Measurements from ENCODE around the gene UQCRHL. TPM values are rescaled to one million over a fixed set of nuclear protein-coding genes. Genes with fewer than 3 reads are reported as not detected.

Gene UQCRHL
- total and polyA plus RNA-seq, 10 of the 15 experiments (the other 5 are each of a cell fraction or from before 2014, with no cell fraction given): 1.4 to 17.3 (median 5.7) TPM

DNA sequence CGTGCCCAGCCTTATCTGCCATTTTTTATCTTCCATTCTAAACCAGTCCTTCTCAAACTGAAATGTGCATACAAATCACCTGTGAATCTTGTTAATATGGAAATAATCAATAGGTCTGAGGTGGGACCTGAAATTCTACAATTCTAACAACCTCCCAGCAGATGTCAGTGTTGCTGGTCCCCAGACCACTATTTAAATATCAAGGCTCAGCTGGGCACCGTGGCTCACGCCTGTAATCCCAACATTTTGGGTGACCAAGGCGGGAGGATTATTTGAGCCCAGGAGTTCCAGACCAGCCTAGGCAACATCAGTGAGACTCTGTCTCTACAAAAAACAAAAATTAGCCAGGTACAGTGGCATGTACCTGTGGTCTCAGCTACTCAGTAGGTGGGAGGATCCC lies 4.1 kb downstream of the UQCRHL start:
- Histone ChIP-seq H2AFZ (ENCODE audit: control insufficient read depth, low read depth, low read length) (no peak overlapping the region), H3K4me3 (no peak overlapping the region), H3K4me2 (ENCODE audit: control insufficient read depth, insufficient read depth) (no peak overlapping the region), H3K9me3 (replicated peaks; ENCODE audit: control insufficient read depth, insufficient read depth, low read length) (no peaks in the 10 kb centered on the region), H3K9ac (ENCODE audit: control insufficient read depth, insufficient read depth, low read length) (no peak overlapping the region), H3K36me3 (ENCODE audit: control insufficient read depth in 2 of 2, insufficient read depth in 2 of 2, low read length in 1 of 2) (no peaks in the 10 kb centered on the region), H3K27me3 (replicated peaks in 1 of 2; ENCODE audit: control insufficient read depth in 2 of 2, insufficient read depth in 2 of 2, low read length in 1 of 2) (no peaks in the 10 kb centered on the region), H3K27ac (ENCODE audit: control insufficient read depth, insufficient read depth) (no peak overlapping the region), H3K79me2 (ENCODE audit: control insufficient read depth, insufficient read depth, low read length) (no peaks in the 10 kb centered on the region), H4K20me1 (ENCODE audit: control insufficient read depth, insufficient read depth) (no peaks in the 10 kb centered on the region), H3K4me1 (ENCODE audit: control insufficient read depth, insufficient read depth, low read length) (no peaks in the 10 kb centered on the region)
- RAD21 ChIA-PET (ENCODE audit: unreplicated experiment): interaction anchor here (0.7 to 2.6 kb wide), 6 partner anchors 11 to 204 kb away, joined by 3 to 10 read pairs (median 6); no protein-coding TSS in a partner anchor
- POLR2A ChIA-PET: interaction anchor here (0.6 kb wide), 1 partner anchor 230 kb away, joined by 5 read pairs; no protein-coding TSS in a partner anchor
- BruUV-seq (replicated peaks): no TSS peak
- ATAC-seq: peak; percentile 76
- no peak for DNase-seq (ENCODE audit: low read depth, low spot score)
- CTCF ChIA-PET: interaction anchor here (0.6 to 2.8 kb wide), 22 partner anchors 8 to 747 kb away, joined by 3 to 17 read pairs (median 4); no protein-coding TSS in a partner anchor
- in situ Hi-C loops (cut with MboI): no loop called here
- intact Hi-C loops (cut with micrococcal nuclease; ENCODE audit: unreplicated experiment): loop anchor here (2.0 to 5.0 kb wide), 2 partner anchors 204 to 229 kb away; no protein-coding TSS in a partner anchor
- SMC1A ChIA-PET (ENCODE audit: uncharacterized antibody, unreplicated experiment): interaction anchor here (0.8 to 2.2 kb wide), 3 partner anchors 9 to 171 kb away, joined by 3 to 5 read pairs (median 4); no protein-coding TSS in a partner anchor
- FAIRE-seq: no peak
- WGBS (ENCODE audit: insufficient coverage, insufficient replicate concordance, low lambda C conversion rate, missing lambda C conversion rate): 7% methylated on average over 4 of the region's 4 CpGs
- no peak for TF ChIP-seq SUPT20H (IDR thresholded peaks at IDR 0.05; ENCODE audit: borderline replicate concordance, control insufficient read depth, low read depth, low read length)
- no peak for TF ChIP-seq GABPA (IDR thresholded peaks at IDR 0.05; ENCODE audit: low read depth)
- TF ChIP-seq, protein P1, sequence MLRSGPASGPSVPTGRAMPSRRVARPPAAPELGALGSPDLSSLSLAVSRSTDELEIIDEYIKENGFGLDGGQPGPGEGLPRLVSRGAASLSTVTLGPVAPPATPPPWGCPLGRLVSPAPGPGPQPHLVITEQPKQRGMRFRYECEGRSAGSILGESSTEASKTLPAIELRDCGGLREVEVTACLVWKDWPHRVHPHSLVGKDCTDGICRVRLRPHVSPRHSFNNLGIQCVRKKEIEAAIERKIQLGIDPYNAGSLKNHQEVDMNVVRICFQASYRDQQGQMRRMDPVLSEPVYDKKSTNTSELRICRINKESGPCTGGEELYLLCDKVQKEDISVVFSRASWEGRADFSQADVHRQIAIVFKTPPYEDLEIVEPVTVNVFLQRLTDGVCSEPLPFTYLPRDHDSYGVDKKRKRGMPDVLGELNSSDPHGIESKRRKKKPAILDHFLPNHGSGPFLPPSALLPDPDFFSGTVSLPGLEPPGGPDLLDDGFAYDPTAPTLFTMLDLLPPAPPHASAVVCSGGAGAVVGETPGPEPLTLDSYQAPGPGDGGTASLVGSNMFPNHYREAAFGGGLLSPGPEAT (IDR thresholded peaks at IDR 0.05; ENCODE audit: low read depth): no peak
- peak; percentile 63 for TF ChIP-seq RAD21 (IDR thresholded peaks at IDR 0.05; ENCODE audit: insufficient read depth, low read depth, low read length)
- TF ChIP-seq ZNF24 (IDR thresholded peaks at IDR 0.05): no peak
- no peak for TF ChIP-seq RAD51 (IDR thresholded peaks at IDR 0.05)
- TF ChIP-seq YBX1 (IDR thresholded peaks at IDR 0.05): no peak
- TF ChIP-seq ZNF622 (IDR thresholded peaks at IDR 0.05): no peak
- TF ChIP-seq, protein P2, sequence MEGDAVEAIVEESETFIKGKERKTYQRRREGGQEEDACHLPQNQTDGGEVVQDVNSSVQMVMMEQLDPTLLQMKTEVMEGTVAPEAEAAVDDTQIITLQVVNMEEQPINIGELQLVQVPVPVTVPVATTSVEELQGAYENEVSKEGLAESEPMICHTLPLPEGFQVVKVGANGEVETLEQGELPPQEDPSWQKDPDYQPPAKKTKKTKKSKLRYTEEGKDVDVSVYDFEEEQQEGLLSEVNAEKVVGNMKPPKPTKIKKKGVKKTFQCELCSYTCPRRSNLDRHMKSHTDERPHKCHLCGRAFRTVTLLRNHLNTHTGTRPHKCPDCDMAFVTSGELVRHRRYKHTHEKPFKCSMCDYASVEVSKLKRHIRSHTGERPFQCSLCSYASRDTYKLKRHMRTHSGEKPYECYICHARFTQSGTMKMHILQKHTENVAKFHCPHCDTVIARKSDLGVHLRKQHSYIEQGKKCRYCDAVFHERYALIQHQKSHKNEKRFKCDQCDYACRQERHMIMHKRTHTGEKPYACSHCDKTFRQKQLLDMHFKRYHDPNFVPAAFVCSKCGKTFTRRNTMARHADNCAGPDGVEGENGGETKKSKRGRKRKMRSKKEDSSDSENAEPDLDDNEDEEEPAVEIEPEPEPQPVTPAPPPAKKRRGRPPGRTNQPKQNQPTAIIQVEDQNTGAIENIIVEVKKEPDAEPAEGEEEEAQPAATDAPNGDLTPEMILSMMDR (IDR thresholded peaks at IDR 0.05 in 2 of 3, conservative IDR thresholded peaks at IDR 0.05 in 1 of 3; ENCODE audit: control insufficient read depth in 2 of 3, extremely low read depth in 1 of 3, insufficient read depth in 1 of 3, low read depth in 3 of 3, low read length in 3 of 3): peak; percentile 39 to 53 (median 47)
- TF ChIP-seq, protein P3, sequence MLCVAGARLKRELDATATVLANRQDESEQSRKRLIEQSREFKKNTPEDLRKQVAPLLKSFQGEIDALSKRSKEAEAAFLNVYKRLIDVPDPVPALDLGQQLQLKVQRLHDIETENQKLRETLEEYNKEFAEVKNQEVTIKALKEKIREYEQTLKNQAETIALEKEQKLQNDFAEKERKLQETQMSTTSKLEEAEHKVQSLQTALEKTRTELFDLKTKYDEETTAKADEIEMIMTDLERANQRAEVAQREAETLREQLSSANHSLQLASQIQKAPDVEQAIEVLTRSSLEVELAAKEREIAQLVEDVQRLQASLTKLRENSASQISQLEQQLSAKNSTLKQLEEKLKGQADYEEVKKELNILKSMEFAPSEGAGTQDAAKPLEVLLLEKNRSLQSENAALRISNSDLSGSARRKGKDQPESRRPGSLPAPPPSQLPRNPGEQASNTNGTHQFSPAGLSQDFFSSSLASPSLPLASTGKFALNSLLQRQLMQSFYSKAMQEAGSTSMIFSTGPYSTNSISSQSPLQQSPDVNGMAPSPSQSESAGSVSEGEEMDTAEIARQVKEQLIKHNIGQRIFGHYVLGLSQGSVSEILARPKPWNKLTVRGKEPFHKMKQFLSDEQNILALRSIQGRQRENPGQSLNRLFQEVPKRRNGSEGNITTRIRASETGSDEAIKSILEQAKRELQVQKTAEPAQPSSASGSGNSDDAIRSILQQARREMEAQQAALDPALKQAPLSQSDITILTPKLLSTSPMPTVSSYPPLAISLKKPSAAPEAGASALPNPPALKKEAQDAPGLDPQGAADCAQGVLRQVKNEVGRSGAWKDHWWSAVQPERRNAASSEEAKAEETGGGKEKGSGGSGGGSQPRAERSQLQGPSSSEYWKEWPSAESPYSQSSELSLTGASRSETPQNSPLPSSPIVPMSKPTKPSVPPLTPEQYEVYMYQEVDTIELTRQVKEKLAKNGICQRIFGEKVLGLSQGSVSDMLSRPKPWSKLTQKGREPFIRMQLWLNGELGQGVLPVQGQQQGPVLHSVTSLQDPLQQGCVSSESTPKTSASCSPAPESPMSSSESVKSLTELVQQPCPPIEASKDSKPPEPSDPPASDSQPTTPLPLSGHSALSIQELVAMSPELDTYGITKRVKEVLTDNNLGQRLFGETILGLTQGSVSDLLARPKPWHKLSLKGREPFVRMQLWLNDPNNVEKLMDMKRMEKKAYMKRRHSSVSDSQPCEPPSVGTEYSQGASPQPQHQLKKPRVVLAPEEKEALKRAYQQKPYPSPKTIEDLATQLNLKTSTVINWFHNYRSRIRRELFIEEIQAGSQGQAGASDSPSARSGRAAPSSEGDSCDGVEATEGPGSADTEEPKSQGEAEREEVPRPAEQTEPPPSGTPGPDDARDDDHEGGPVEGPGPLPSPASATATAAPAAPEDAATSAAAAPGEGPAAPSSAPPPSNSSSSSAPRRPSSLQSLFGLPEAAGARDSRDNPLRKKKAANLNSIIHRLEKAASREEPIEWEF (IDR thresholded peaks at IDR 0.05; ENCODE audit: insufficient replicate concordance, low read depth, low read length): no peak
- TF ChIP-seq, protein P4, sequence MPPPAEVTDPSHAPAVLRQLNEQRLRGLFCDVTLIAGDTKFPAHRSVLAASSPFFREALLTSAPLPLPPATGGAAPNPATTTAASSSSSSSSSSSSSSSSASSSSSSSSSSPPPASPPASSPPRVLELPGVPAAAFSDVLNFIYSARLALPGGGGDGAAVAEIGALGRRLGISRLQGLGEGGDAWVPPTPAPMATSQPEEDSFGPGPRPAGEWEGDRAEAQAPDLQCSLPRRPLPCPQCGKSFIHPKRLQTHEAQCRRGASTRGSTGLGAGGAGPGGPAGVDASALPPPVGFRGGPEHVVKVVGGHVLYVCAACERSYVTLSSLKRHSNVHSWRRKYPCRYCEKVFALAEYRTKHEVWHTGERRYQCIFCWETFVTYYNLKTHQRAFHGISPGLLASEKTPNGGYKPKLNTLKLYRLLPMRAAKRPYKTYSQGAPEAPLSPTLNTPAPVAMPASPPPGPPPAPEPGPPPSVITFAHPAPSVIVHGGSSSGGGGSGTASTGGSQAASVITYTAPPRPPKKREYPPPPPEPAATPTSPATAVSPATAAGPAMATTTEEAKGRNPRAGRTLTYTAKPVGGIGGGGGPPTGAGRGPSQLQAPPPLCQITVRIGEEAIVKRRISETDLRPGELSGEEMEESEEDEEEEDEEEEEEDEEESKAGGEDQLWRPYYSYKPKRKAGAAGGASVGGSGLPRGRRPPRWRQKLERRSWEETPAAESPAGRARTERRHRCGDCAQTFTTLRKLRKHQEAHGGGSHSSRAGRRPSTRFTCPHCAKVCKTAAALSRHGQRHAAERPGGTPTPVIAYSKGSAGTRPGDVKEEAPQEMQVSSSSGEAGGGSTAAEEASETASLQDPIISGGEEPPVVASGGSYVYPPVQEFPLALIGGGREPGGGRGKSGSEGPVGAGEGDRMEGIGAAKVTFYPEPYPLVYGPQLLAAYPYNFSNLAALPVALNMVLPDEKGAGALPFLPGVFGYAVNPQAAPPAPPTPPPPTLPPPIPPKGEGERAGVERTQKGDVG (CRISPR knock-in tag; IDR thresholded peaks at IDR 0.05): no peak
